Neural cell (in vitro differentiated cells): ENCODE measurements around the gene PTPN13.

ENCODE experiments used
- CTCF ChIP-seq: fragments of 450-650 bp; IDR thresholded peaks from 2 replicates; pipeline ENCODE4 v1.5.1; 2014; ENCODE audit warnings: antibody characterized with exemption, mild to moderate bottlenecking, moderate library complexity; ENCODE audit not compliant: poor library complexity, severe bottlenecking
- EZH2 ChIP-seq: fragments of 200-600, 300-800 bp; shearing (Covaris generic), sonication (generic); IDR thresholded peaks from 2 replicates; pipeline ENCODE4 v1.6.1; 2014; ENCODE audit warnings: antibody characterized with exemption, low read length, borderline replicate concordance, mild to moderate bottlenecking; ENCODE audit not compliant: insufficient read depth, poor library complexity, severe bottlenecking
- POLR2AphosphoS5 ChIP-seq: IDR thresholded peaks from 2 replicates; pipeline ENCODE4 v1.6.1; 2012
- RAD21 ChIP-seq: fragments of 450-650 bp; conservative IDR thresholded peaks from 2 replicates; pipeline ENCODE4 v1.6.1; 2014; ENCODE audit warnings: antibody characterized with exemption, mild to moderate bottlenecking, moderate library complexity

GRCh38 chr4:86847571-86847970 lies 253.5 kb downstream of the PTPN13 start:
- TF ChIP-seq RAD21, result no peak
- TF ChIP-seq EZH2, result no peak
- no peak for TF ChIP-seq POLR2AphosphoS5
- TF ChIP-seq CTCF, result no peak
